GM12872 (cell line): ENCODE data around the gene FATE1.

ENCODE experiments used
- CTCF ChIP-seq: IDR thresholded peaks from 3 replicates; pipeline ENCODE4 v1.5.1; 2011; ENCODE audit warnings: low read depth, mild to moderate bottlenecking, low read length, moderate library complexity; ENCODE audit not compliant: insufficient read depth

FATE1 gene

DNA sequence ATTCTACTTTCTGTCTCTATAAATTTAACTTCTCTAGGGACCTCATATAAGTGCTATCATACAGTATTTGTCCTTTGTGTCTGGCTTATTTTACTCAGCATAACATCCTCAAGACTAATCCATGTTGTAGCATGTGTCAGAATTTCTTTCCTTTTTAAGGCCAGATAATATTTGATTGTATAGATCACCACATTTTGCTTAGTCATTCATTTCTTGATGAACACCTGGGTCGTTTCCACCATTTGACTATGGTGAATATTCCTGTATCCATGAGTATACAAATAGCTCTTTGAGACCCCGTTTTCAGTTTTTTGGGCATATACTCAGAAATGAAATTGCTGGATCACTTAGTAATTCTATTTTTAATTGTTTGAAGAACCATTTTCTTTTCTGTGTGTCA, 30.7 kb downstream of the FATE1 start:
- no peak for TF ChIP-seq CTCF

GRCh38 chrX:151750511-151750910, 34.7 kb downstream of the FATE1 start:
- no peak for TF ChIP-seq CTCF

GRCh38 chrX:151752847-151753246, 37.0 kb downstream of the FATE1 start:
- TF ChIP-seq CTCF: no peak

GRCh38 chrX:151753313-151754046, 37.6 kb downstream of the FATE1 start:
- peak; percentile 75 for TF ChIP-seq CTCF

- TF ChIP-seq CTCF: no peak
Measured at GRCh38 chrX:151754047-151754429, 38.2 kb downstream of the FATE1 start.

DNA sequence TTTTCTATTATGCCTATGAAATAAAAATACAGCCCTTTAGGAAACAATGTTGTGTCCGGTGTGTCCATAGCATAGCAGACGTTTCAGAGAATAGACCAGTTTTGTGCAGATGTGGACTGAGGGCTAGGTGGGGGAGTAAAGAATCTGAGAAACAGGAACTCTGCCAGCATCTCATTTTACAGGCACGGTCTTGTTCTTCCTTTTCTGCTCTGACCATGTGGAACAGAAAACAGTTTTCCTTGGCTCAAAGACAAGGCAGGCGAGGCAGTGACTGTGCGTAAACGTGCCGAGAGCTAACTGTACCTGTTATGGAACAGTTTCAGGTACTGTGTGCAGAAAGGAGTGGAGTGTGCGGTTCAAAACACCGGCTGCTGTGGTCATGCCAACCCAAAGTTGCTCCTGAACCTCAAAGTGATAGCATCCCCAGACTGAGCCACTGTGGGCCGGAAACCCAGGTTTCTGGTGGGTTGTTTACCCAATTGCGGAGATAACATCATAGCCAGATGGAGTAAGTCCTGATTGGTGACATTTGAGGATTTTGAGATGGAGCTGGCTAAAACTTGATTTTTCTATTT, 38.9 kb downstream of the FATE1 start:
- TF ChIP-seq CTCF: no peak

GRCh38 chrX:151759041-151759708, 43.3 kb downstream of the FATE1 start:
- no peak for TF ChIP-seq CTCF
